Suprapubic skin (tissue), 3 donors: ENCODE measurements around the gene AUTS2.

ENCODE experiments used
- POLR2A ChIP-seq, 2 donors: fragments of 450-650 bp; IDR thresholded peaks; one replicate each; pipeline ENCODE4 v1.6.1; 2017; ENCODE audit warnings: antibody characterized with exemption in 2 of 2, mild to moderate bottlenecking in 2 of 2, moderate library complexity in 2 of 2
- TF ChIP-seq, protein P1 (sequence below), 2 donors: fragments of 200-600 bp in 1 of 2; fragments of 450-650 bp in 1 of 2; sonication (generic) in 1 of 2; IDR thresholded peaks; one replicate each; pipeline ENCODE4 v1.5.1; 2016 to 2019; ENCODE audit warnings: antibody characterized with exemption in 2 of 2, mild to moderate bottlenecking in 1 of 2, moderate library complexity in 1 of 2

DNA sequence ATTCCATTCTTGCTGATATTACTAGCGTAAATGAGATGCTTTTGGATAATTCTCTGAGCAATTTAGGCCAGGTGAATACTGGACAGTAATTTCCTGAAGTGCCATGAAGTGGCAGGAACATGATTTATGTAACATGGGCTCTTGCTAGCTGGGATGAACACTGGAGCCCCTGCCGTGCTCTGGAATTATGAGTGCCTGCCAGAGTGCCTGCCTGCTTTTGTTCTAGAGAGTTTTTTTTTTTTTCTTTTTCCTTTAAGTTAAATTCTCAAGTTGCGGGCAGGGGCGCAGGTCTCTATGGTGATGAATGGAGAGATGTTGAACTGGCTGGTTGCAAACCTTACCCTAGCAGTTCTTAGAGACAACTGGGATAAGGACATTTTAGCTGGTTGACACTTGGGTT lies 165.9 kb downstream of the AUTS2 start:
- TF ChIP-seq, protein P1, sequence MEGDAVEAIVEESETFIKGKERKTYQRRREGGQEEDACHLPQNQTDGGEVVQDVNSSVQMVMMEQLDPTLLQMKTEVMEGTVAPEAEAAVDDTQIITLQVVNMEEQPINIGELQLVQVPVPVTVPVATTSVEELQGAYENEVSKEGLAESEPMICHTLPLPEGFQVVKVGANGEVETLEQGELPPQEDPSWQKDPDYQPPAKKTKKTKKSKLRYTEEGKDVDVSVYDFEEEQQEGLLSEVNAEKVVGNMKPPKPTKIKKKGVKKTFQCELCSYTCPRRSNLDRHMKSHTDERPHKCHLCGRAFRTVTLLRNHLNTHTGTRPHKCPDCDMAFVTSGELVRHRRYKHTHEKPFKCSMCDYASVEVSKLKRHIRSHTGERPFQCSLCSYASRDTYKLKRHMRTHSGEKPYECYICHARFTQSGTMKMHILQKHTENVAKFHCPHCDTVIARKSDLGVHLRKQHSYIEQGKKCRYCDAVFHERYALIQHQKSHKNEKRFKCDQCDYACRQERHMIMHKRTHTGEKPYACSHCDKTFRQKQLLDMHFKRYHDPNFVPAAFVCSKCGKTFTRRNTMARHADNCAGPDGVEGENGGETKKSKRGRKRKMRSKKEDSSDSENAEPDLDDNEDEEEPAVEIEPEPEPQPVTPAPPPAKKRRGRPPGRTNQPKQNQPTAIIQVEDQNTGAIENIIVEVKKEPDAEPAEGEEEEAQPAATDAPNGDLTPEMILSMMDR (IDR thresholded peaks at IDR 0.05) = no peak
- no peak for TF ChIP-seq POLR2A (IDR thresholded peaks at IDR 0.05)
